GM18951 (cell line): ENCODE data around the gene MAML2.

Experiments
- POLR2A ChIP-seq: IDR thresholded peaks from 4 replicates; pipeline ENCODE4 v1.6.1; 2011; ENCODE audit warnings: mild to moderate bottlenecking; ENCODE audit not compliant: insufficient read length, insufficient read depth; ENCODE audit errors: extremely low read depth
- in situ Hi-C: fragments of 300-500 bp; cut with MboI; formaldehyde crosslinking; loops from one replicate; pipeline ENCODE4 v1.12.0; 2022; ENCODE audit warnings: low sequenced_read_pairs, mixed read lengths, inconsistent platforms; ENCODE audit not compliant: unreplicated experiment

Gene MAML2

GRCh38 chr11:96321091-96321490, 21.9 kb downstream of the MAML2 start:
- in situ Hi-C loops: loop anchor here (10.0 kb wide), 1 partner anchor 266 kb away; no protein-coding TSS in a partner anchor
- TF ChIP-seq POLR2A: no peak

- TF ChIP-seq POLR2A: no peak
- in situ Hi-C loops: loop anchor here (10.0 kb wide), 1 partner anchor 265 kb away; no protein-coding TSS in a partner anchor
Observed at GRCh38 chr11:96319898-96320656, 22.9 kb downstream of the MAML2 start.

GRCh38 chr11:96318850-96319249, 24.1 kb downstream of the MAML2 start:
- in situ Hi-C loops: no loop called here
- TF ChIP-seq POLR2A: no peak

GRCh38 chr11:96318399-96318798, 24.6 kb downstream of the MAML2 start:
- TF ChIP-seq POLR2A: no peak
- in situ Hi-C loops: no loop called here

- TF ChIP-seq POLR2A: no peak
- in situ Hi-C loops: no loop called here
Observed at GRCh38 chr11:96317985-96318384, 25.0 kb downstream of the MAML2 start.

- TF ChIP-seq POLR2A: no peak
- in situ Hi-C loops: no loop called here
Observed at GRCh38 chr11:96317571-96317970, 25.4 kb downstream of the MAML2 start.

- no peak for TF ChIP-seq POLR2A
- in situ Hi-C loops: no loop called here
Observed at GRCh38 chr11:96316869-96317268, 26.1 kb downstream of the MAML2 start.

GRCh38 chr11:96315476-96315875, 27.5 kb downstream of the MAML2 start:
- in situ Hi-C loops: no loop called here
- TF ChIP-seq POLR2A: no peak

- no peak for TF ChIP-seq POLR2A
- in situ Hi-C loops: no loop called here
Observed at GRCh38 chr11:96314326-96315020, 28.5 kb downstream of the MAML2 start.

- TF ChIP-seq POLR2A: no peak
- in situ Hi-C loops: no loop called here
Observed at GRCh38 chr11:96313163-96313562, 29.8 kb downstream of the MAML2 start.

GRCh38 chr11:96311120-96311568, 31.9 kb downstream of the MAML2 start:
- in situ Hi-C loops: no loop called here
- no peak for TF ChIP-seq POLR2A

GRCh38 chr11:96310236-96310635, 32.8 kb downstream of the MAML2 start:
- in situ Hi-C loops: no loop called here
- no peak for TF ChIP-seq POLR2A

- no peak for TF ChIP-seq POLR2A
Observed at GRCh38 chr11:96309643-96310017, 33.4 kb downstream of the MAML2 start.

More at GRCh38 chr11:96309643-96310017, 33.4 kb downstream of the MAML2 start:
- in situ Hi-C loops: no loop called here
